DLD1 (cell line): ENCODE results near the gene MAP4K4.

Source experiments
- in situ Hi-C: cut with HindIII; loops from 2 replicates; pipeline ENCODE4 v1.10.0; 2017; ENCODE audit warnings: low sequenced_read_pairs

MAP4K4 gene

DNA sequence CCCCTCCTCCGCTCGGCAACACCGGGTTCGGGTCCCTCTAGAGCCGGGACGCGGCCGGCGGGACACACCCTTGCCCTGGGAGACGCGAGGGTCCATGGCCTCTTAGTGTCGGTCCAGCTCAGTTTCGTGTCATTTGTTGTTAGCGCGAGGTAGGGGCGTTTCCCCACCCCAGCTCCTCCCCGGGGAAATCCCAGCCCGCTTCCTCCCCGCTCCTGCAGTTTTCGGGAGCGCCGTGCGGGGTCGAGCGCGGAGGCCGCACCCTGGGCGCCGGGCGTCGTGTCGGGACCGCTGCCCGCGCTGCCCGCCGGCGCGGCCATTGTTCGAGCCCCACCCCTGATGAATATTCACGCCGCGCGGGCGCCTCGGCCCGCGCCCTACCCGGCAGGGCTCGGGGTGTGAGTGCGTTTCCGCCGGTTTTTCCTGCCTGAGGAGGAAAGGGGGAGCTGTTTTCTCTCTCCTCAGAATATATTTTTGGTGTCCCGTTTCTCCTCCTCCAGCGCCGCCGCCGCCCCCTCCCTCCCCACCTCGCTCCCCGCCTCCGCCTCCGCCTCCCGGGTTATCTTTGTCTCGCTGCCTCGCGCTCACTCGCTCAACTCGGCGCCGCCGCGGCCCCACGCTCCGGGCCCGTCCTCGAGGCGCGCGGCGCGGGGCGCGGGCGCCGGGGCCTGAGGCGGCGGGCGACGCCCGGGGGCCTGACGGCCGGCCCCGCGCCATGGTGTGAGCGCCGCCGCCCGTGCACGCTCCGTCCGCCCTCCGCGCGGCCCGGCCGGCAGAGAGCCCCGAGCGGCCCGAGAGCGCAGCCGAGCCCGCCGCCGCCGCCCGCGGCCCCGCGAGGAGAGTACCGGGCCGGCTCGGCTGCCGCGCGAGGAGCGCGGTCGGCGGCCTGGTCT is at the start of gene MAP4K4:
MAP4K4 (plus strand) TSS at position 584 of the 890 bp plus-strand sequence. CDS start 374 bp downstream, outside the sequence.
- in situ Hi-C loops: no loop called here

DNA sequence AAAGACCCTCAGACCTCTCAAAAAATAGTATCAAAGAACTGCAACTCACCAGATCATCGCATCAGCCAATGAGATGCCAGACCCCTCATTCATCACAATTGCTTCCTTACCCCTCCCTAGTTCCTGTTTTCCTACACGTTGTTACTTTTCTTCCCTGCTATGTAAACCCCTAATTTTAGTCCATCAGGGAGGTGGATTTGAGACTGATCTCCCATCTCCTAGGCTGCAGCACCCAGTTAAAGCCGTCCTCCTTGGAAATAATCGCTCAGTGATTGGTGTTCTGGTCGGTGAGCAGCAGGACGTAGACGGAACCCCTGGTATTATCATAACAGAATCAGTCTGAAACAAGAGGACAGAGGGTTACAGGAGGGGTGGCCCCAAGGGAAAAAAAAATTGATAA is 44.0 kb upstream of the MAP4K4 start:
- in situ Hi-C loops: no loop called here

DNA sequence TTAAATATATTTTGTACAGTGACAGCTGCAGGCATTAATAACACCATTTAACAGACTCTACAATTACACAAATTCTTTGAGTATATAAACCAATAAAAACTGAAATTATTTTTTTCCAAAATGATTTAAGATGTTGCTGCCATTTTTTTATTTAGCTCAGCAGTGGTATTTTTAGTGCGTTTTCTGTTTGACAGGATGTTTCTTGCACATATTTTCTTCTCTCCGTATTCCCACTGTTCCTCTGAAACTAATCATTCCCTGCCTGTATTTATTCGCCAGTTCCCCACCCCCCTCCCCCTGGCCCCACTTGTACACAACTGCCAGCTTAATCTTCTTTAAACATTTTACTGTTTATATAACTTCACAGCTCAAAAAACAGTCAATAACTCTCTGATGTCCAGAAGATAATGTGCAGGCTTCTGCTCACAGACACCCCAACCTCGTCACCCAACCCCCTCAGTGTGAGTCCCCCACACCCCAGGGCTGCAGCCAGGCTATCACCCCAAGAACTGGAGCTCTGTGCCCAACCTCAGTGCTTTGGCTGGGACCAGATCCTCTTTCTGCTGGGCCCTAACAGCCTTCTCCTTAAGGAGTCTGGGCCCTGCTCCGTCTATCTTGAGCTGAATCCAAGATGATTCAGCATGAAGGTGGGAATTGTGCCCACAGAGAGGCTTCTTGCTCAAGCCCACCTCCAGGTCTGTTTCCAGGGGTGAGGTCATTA is 41.6 kb upstream of the MAP4K4 start:
- in situ Hi-C loops: no loop called here

DNA sequence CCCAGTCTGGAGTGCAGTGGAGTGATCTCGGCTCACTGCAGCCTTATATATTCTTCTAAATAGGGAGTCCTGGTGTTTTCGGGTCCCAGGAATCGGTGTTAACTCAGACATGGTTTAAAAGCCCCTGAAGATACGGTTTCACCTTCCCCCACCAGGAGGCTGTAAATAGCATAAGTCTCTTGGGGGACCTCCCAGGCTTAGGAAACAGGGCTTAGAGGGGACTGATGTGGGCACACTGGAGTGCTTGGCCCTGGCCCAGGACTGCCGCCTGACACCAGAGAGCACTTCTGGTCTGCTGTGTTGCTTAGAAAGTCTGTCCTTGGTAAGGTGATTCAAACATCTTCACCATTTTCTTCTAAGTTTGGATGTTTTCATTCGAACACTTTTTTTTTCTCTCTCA is 39.7 kb upstream of the MAP4K4 start:
- in situ Hi-C loops: no loop called here

DNA sequence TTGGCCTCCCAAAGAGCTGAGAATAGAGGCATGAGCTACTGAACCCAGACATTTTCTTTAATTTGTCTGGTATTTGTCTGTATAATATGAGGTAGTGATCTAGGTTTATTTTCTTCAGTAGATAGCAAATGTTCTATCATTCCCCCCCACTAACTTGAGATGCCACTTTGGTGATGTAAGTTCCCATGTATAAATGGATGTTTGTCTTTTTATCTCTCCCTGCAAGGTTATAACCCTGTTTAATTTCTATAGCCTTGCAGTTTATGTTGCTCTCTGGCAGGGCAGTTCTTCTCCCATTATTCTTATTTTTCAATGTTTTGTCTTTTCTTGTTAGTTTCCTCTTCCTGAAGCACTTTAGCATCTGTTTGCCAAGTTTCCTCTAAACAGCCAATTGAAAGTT is 39.1 kb upstream of the MAP4K4 start:
- in situ Hi-C loops: no loop called here

DNA sequence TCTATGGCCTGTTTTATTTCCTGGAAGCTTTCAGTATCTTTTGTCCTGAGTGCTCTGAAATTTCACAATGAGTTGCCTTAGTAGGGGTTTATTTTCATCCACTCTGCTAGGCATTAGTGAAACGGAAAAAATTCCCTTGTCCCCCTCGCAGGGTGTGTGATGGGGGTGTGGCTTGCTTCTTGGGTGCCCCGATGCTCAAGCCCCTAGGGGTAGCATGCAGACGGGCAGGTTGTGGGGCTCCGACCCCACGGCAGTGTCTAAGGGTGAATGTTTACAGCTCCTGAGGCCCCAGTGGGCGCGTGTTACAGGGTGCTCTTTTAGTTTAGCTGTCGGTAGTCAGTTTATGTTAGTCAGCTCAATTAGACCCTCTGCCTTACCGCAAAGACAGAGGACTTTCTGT is 32.2 kb upstream of the MAP4K4 start:
- in situ Hi-C loops: loop anchor here (5.0 kb wide), 1 partner anchor 33 kb away; no protein-coding TSS in a partner anchor

DNA sequence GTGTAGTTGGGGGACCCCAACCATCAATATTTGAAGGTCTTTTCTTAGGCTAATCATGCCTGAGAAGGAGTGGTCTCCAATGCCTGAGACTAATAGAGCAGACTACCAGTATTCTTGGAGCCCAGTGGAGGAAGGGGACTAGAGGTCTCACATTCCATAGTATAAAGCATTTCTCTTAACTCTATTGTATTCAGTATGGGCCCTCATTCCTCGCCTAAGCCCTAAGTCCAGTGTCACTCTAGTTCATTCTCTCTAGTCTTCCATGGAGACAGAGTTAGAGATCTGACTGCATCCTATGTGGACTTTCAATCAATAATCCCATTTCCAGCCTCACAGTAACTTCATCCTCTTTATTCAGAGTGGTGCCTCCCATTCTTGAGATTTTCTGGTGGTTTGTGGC is 29.7 kb upstream of the MAP4K4 start:
- in situ Hi-C loops: loop anchor here (5.0 kb wide), 1 partner anchor 36 kb away; no protein-coding TSS in a partner anchor

DNA sequence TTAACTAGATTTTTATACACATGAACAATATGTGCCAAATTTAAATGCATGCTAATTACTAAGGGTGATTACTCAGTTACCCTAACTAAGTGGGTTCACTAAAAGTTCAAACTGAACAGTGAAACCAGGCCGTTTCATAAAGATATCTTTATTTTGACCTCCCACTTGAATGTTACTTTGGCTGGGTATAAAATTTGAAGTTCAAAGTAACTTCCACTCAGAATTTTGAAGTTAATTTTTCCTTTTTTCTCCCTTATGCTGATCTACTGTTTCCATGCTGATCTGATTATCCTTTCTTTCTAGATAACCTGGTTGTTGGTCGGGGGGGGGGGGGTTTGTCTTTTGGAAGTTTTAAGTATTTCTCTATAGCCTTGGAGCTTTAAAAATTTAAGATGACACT is 25.5 kb upstream of the MAP4K4 start:
- in situ Hi-C loops: no loop called here

DNA sequence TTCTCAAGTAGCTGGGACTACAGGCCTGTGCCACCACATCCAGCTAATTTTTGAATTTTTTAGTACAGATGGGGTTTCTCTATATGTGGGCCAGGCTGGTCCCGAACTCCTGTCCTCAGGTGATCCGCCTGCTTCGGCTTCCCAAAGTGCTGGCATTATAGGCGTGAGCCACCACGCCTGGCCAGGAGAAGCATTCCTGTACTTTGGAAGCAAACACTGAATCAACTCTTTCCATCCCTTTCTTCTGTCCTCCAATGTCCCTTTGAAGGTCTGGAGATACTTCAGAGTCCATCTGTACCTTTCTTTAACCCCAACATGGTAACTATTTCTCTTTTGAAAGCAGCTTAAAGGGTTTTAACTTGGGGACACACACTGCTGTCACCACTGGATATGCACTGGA is 23.6 kb upstream of the MAP4K4 start:
- in situ Hi-C loops: no loop called here

DNA sequence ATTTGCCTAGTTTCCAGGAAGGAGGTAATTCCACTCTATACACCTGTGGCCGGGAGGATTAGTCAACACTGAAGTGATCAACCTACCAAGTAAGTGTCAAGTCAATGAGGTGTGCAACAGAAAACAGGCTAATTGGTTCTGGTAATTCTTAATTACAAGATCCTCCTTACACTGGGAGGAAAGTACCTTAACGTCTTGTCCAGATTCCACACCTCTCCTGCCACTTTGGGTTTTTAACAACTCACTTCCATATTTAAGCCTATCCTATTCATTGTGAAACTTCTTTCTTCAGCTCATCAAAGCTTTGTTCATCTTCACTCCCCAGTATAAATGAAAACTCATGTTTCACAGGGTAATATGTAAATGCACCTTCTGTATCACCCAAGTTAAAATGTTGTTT is 22.0 kb upstream of the MAP4K4 start:
- in situ Hi-C loops: no loop called here

DNA sequence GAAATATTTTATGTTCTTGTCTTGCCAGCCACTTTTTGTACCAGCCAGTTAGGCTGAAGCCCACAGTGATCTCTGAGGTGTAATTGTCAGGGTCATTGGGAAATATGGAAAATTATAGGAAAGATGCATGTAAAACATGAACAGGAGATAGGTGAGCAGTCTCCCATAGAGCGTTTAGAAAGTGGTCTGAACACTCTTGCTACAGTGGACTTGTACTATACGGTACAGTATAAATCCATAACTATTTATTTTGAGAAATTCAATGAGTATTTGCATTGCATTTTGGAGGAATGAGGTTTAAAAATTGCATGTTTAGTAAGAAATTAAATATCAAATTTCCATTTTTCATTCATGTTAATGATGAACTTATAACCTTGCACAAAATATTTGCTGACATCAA is 20.8 kb upstream of the MAP4K4 start:
- in situ Hi-C loops: no loop called here

DNA sequence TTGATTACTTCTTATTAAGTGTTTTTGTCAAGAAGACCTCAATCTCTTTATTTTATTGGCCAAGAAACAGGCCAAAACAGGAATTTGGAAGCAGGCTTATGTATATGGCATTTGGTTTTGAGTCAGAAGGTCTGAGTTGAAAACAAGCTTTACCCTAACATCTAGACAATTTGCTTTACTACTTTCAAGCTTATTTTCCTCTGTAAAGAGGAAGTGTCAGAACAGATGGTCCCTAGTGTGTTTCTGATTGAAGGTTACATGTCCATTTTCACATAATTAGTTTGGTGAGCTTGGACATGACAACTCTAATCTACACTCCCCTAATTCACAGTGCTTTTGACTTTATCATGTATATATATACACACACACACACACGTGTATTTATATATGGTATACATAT is 19.8 kb upstream of the MAP4K4 start:
- in situ Hi-C loops: no loop called here

DNA sequence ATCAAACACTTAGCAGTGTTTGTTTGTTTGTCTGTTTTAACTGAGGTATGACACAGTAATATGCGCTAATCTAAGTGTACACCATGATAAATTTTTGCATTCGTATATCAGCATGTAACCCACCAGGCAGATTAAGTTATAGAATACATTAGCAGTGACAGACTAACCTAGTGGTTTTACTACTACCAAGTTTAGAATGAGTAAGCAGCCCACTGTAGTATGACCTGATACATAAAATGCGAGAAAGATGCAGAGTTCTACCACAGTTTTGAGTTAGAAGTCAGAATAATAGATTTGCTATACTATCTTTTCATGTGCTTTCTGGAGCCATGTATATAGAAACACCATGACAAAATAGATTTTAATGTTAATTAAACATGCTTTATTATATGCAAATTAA is 19.1 kb upstream of the MAP4K4 start:
- in situ Hi-C loops: no loop called here

DNA sequence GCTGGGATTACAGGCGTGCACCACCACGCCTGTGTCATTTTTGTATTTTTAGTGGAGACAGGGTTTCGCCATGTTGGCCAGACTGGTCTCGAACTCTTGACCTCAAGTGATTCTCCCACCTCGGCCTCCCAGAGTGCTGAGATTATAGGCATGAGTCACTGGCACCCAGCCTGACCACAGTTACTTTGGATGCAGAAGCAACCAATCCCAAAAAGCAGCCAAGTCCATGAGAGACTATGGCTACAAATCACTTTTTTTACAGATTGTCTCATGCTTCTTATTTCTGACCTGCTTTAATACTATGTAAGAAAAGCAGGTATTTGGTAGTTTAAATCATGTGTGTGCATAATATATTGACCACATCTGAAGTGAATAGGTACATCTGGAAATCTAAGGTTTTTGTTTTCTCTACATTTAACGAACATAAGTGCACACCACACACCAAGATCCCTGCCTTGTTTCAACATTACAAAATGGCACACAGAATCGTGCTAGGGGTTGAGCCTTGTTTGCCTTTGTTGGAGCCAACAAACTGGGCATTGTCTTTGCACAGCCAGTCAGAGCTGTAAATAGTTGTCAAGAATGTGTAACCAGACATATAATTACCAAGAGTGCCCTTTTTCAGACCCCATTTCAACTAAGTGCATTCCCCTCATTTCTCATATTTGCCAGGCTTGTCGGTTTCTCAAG is 18.3 kb upstream of the MAP4K4 start:
- in situ Hi-C loops: no loop called here

DNA sequence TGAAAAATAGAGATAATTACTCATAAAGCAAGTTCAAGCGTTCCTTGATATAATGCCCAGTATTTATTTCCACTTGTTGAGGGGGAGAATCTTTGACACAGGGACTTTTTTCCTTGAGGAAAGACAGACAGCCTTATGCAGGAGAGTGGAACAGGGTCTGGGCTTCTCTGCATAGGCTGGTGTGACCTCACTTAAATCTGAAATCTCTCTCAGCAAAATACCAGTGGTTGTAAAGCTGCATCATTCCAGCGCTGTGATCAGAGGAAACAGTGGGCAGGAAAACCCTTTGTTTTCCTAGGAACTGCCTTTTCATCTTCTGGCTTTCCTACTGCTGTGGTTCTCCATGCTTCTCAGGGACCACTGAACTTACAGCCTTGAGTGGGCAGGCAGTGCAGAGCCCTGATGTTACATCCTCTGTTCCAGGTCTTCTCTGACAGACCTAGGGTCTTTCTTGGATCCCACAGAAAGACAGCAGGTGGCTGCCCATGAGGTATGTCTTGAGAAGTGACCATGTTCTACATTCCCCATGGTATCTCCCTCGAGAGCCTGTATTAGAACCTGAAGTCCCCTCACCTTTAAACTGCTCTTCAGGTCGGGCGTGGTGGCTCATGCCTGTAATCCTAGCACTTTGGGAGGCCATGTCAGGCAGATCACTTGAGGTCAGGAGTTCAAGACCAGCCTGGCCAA is 17.6 kb upstream of the MAP4K4 start:
- in situ Hi-C loops: no loop called here

DNA sequence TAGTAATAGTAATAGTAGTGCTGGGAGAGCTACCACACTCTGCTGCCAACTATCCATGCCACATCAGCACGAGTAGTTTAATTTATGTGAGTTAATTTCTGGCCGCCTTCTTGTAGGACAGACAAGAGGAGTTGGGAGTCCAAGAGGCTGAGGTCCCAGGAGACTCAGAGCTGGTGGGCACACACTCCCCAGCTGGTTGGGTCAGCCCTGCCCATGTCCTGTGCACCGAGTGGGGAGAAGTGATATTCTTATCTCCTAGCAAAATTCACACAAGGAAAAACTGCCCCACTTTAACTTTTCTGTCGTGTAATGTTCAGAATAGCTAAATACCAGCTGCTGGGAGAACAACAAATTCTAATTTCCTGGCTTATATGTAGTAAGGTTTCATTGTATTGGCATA is 15.2 kb upstream of the MAP4K4 start:
- in situ Hi-C loops: no loop called here

DNA sequence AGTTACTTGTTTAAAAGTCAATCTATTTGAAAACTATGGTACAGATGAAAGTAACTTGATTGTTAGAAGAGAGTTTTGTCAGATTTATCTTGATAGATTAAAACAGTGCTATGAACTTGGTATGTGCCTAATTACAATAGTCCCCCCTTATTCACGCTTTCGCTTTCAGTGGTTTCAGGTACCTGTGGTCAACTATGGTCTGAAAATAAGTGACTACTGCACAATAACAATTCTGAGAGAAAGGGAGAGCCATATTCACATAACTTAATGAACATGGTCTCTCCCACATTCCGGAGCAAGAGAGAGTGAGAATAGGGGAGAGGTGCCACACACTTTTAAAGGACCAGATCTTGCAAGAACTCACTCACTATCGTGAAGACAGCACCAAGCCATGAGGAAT is 13.2 kb upstream of the MAP4K4 start:
- in situ Hi-C loops: no loop called here

DNA sequence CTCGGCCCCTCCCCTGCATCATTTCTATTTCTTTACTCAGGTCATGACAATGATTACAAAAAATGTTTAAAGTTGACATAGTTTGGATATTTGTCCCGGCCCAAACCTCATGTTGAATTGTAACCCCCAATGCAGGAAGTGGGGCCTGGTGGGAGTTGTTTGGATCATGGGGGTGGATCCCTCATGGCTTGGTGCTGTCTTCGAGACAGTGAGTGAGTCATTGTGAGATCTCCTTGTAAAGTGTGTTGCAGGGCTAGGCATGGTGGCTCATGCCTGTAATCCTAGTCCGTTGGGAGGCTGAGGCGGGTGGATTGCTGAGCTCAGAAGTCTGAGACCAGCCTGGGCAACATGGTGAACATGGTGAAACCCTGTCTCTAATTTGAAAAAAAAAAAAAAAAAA is 9.2 kb upstream of the MAP4K4 start:
- in situ Hi-C loops: no loop called here

DNA sequence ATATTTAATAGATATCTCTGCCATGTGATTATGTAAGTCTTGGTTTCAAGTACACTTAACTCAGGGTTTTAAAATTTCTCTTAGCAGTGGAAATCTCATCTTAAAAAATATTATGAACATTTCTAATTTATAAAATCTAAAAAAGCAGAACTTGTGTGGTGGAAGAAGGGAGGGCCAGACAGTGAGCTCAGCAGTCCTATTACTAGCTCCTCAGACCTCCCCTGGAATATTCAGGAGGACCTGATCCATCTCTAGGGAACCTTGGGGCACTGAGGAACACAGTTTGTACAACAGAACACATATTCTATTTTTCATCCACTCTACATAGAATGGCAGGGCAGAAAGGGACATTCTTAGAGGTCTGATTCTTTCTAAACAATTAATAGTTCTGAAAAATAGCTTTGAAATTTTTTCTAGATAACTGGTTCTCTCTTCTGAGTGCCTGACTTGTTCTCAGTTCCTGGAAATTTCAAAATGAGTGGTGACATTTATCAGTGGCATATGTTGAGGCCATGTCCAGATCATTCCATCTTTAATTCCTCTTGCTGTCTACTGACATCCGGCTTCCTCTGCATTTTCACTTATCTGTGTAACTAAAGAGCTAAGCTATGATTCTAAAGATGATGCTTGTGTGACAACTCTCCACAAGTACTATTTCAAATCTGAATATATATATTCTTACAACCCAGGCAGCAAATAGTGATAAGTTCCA is 8.2 kb upstream of the MAP4K4 start:
- in situ Hi-C loops: no loop called here

DNA sequence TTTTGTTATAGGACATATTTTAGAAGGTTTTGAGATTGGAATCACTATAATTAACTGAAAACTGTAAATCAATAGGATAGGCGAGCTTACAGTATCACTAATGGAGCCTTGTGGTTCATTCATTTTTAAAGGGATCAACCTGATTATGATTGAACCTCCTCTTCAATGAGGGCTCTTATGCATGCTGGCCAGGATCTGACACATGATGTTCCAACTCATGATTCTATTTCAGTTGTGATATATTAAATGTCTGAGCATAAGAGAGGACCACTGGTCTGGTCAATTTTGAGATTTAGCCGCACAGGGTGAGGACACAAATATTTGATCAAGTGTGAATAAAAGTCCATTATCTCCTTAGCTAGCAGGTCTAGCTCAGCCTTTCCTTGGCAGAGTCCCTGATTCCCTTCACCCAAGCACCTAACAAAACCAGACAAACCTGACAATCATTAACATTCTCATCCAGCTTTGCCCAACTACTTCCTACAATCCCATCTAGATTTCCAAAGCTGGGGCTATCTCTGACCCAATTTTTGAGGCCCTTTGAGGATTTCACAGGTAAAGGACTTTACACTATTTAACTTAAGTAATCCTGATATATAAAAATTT is 6.9 kb upstream of the MAP4K4 start:
- in situ Hi-C loops: no loop called here
